ENCODE results near the gene SHROOM3. TPM values are rescaled to one million over a fixed set of nuclear protein-coding genes. Genes with fewer than 3 reads are reported as not detected.

SHROOM3 gene
- total and polyA plus RNA-seq, 4 donors: 4.7 to 25.8 (median 8.7) TPM

GRCh38 chr4:76539979-76540378, 105.0 kb downstream of the SHROOM3 start (continued):
- TF ChIP-seq REST (IDR thresholded peaks at IDR 0.05) (no peak), HNF4G (IDR thresholded peaks at IDR 0.05) (no peak), FOXA2 (IDR thresholded peaks at IDR 0.05) (no peak), EGR1 (IDR thresholded peaks at IDR 0.05; ENCODE audit: low read depth in 2 of 2) (no peak), RXRA (IDR thresholded peaks at IDR 0.05) (no peak), HNF4A (conservative IDR thresholded peaks at IDR 0.05) (no peak), JUND (IDR thresholded peaks at IDR 0.05) (no peak)

- no peak overlapping the region for H3K9ac ChIP-seq (ENCODE audit: low read depth in 1 of 2, low read length in 2 of 2)
- no peak overlapping the region for H3K4me3 ChIP-seq (ENCODE audit: low read depth in 1 of 3, low read length in 3 of 3)
- no peak overlapping the region for H3K27ac ChIP-seq (ENCODE audit: low read depth in 1 of 2, low read length in 2 of 2)
- no peaks in the 10 kb centered on the region for H3K27me3 ChIP-seq (ENCODE audit: control insufficient read depth in 4 of 4, insufficient read depth in 4 of 4, low read length in 3 of 4)
- H3K36me3 ChIP-seq (ENCODE audit: control insufficient read depth in 4 of 4, insufficient read depth in 3 of 4, low read depth in 1 of 4, low read length in 3 of 4): no peaks in the 10 kb centered on the region
- TF ChIP-seq ZBTB33 (IDR thresholded peaks at IDR 0.05): no peak
- peaks cover 3 to 13% (median 7%) of the 10 kb centered on the region in 4 donors for H3K4me1 ChIP-seq (ENCODE audit: control insufficient read depth in 4 of 4, insufficient read depth in 4 of 4, low read length in 3 of 4)
- 98% methylated on average over 2 of the region's 2 CpGs for WGBS
- no peak for DNase-seq (ENCODE audit: low spot score)
- H3K9me3 ChIP-seq (ENCODE audit: control insufficient read depth in 4 of 4, low read length in 3 of 4): no peaks in the 10 kb centered on the region
Measured at GRCh38 chr4:76540486-76540885, 105.5 kb downstream of the SHROOM3 start.

GRCh38 chr4:76543378-76543777, 108.3 kb downstream of the SHROOM3 start:
- no peaks in the 10 kb centered on the region for H3K36me3 ChIP-seq (ENCODE audit: control insufficient read depth in 4 of 4, insufficient read depth in 3 of 4, low read depth in 1 of 4, low read length in 3 of 4)
- TF ChIP-seq FOXA1 (IDR thresholded peaks at IDR 0.05) (no peak), HNF4G (IDR thresholded peaks at IDR 0.05) (no peak), HNF4A (conservative IDR thresholded peaks at IDR 0.05) (no peak), TAF1 (conservative IDR thresholded peaks at IDR 0.05) (no peak)

GRCh38 chr4:76544725-76545124, 109.7 kb downstream of the SHROOM3 start:
- TF ChIP-seq FOXA2 (IDR thresholded peaks at IDR 0.05) (no peak), ZBTB33 (IDR thresholded peaks at IDR 0.05) (no peak), RXRA (IDR thresholded peaks at IDR 0.05) (no peak), CTCF (IDR thresholded peaks at IDR 0.05; ENCODE audit: low read depth, low read length, missing input control) (no peak), NR2F2 (IDR thresholded peaks at IDR 0.05) (no peak), GABPA (IDR thresholded peaks at IDR 0.05 in 1 of 2, conservative IDR thresholded peaks at IDR 0.05 in 1 of 2) (no peak), HNF4G (IDR thresholded peaks at IDR 0.05) (no peak), EGR1 (IDR thresholded peaks at IDR 0.05; ENCODE audit: low read depth in 2 of 2) (no peak)
- Histone ChIP-seq H3K27me3 (ENCODE audit: control insufficient read depth in 4 of 4, insufficient read depth in 4 of 4, low read length in 3 of 4) (no peaks in the 10 kb centered on the region), H3K27ac (ENCODE audit: low read depth in 1 of 2, low read length in 2 of 2) (no peak overlapping the region), H3K9ac (ENCODE audit: low read depth in 1 of 2, low read length in 2 of 2) (no peak overlapping the region), H3K36me3 (ENCODE audit: control insufficient read depth in 4 of 4, insufficient read depth in 3 of 4, low read depth in 1 of 4, low read length in 3 of 4) (no peaks in the 10 kb centered on the region), H3K9me3 (ENCODE audit: control insufficient read depth in 4 of 4, low read length in 3 of 4) (no peaks in the 10 kb centered on the region), H3K4me1 (ENCODE audit: control insufficient read depth in 4 of 4, insufficient read depth in 4 of 4, low read length in 3 of 4) (peaks cover 2 to 27% (median 9%) of the 10 kb centered on the region in 4 donors), H3K4me3 (ENCODE audit: low read depth in 1 of 3, low read length in 3 of 3) (no peak overlapping the region)
- DNase-seq (ENCODE audit: low spot score): no peak
- 93% methylated on average over 2 of the region's 2 CpGs for WGBS

More at GRCh38 chr4:76543378-76543777, 108.3 kb downstream of the SHROOM3 start:
- DNase-seq (ENCODE audit: low spot score): no peak
- Histone ChIP-seq H3K27me3 (ENCODE audit: control insufficient read depth in 4 of 4, insufficient read depth in 4 of 4, low read length in 3 of 4) (no peaks in the 10 kb centered on the region), H3K4me1 (ENCODE audit: control insufficient read depth in 4 of 4, insufficient read depth in 4 of 4, low read length in 3 of 4) (peaks cover 0 to 20% (median 5%) of the 10 kb centered on the region in 4 donors), H3K27ac (ENCODE audit: low read depth in 1 of 2, low read length in 2 of 2) (no peak overlapping the region), H3K4me3 (ENCODE audit: low read depth in 1 of 3, low read length in 3 of 3) (no peak overlapping the region), H3K9me3 (ENCODE audit: control insufficient read depth in 4 of 4, low read length in 3 of 4) (no peaks in the 10 kb centered on the region), H3K9ac (ENCODE audit: low read depth in 1 of 2, low read length in 2 of 2) (no peak overlapping the region)
- 88% methylated on average over 5 of the region's 5 CpGs for WGBS

All from liver (tissue), 9 donors.